K562 (cell line): ENCODE results near the gene IL17RC. TPM values are rescaled to one million over a fixed set of nuclear protein-coding genes. Genes with fewer than 3 reads are reported as not detected.
A peak's percentile ranks its signal among the peaks of the same experiment; 100 is the strongest.

ENCODE experiments used
- ATAC-seq: fragments of 200-7000 bp; cut with Tn5 transposase; 3 replicates; pipeline ENCODE4 v1.9.1; 2020; ENCODE audit warnings: moderate library complexity
- BruUV-seq: library from RNA; stranded (reverse); fragments of 400-500 nt; replicated peaks from 2 replicates; lab custom pipeline; 2021; lab: Mats Ljungman, UMichigan
- CTCF ChIA-PET: fragments of 300-600 bp; formaldehyde crosslinking; extraction: SDS; loops from one replicate; lab custom pipeline; 2021; ENCODE audit warnings: low intra/inter-chr PET ratio; lab: Yijun Ruan, JAX
- POLR2A ChIA-PET: fragments of 300-600, 350-650 bp; sonication (Branson Sonifier 250); formaldehyde crosslinking; extraction: SDS; loops from one replicate; lab custom pipeline; 2021; ENCODE audit warnings: antibody characterized with exemption, inconsistent platforms; lab: Yijun Ruan, JAX
- DNase-seq, 4 experiments: peaks; one replicate each; pipeline versions ENCODE4 v3.0.0 to v3.0.0-alpha.2; 2011 to 2018; ENCODE audit warnings: low spot score in 3 of 4, mixed read lengths in 3 of 4; ENCODE audit errors: extremely low read depth in 1 of 4
- FAIRE-seq: peaks from 2 replicates; lab custom pipeline; 2011; peaks lifted over from hg19 to GRCh38; lab: Jason Lieb, UNC
- H2AFZ ChIP-seq: 2 replicates; pipeline ENCODE4 v1.6.0; 2011; ENCODE audit warnings: low read depth, low read length, control low read depth, inconsistent platforms
- H3K27ac ChIP-seq: fragments of 200-600 bp; 3 replicates; pipeline ENCODE4 v1.8.0; 2011; ENCODE audit warnings: low read depth, mild to moderate bottlenecking, control low read depth, inconsistent platforms, low read length, moderate library complexity, mixed read lengths; ENCODE audit errors: extremely low read depth
- H3K27me3 ChIP-seq, 2 experiments: fragments of 300-600 bp in 1 of 2; 2 replicates in 1 of 2; 3 replicates in 1 of 2; pipeline versions ENCODE4 v1.6.0 to v1.8.0; 2011; ENCODE audit warnings: inconsistent platforms in 2 of 2, low read length in 2 of 2, mild to moderate bottlenecking in 1 of 2, mixed read lengths in 1 of 2, moderate library complexity in 1 of 2; ENCODE audit not compliant: control insufficient read depth in 2 of 2, insufficient read depth in 2 of 2
- H3K36me3 ChIP-seq: fragments of 300-600 bp; 3 replicates; pipeline ENCODE4 v1.8.0; 2011; ENCODE audit warnings: mild to moderate bottlenecking, low read length, inconsistent platforms; ENCODE audit not compliant: control insufficient read depth, insufficient read depth
- H3K4me1 ChIP-seq, 2 experiments: fragments of 200-600 bp in 1 of 2; replicated peaks in 1 of 2; 2 replicates in 1 of 2; 3 replicates in 1 of 2; pipeline versions ENCODE4 v1.5.1 to v1.8.0; 2011; ENCODE audit warnings: inconsistent platforms in 2 of 2, low read length in 2 of 2, mild to moderate bottlenecking in 1 of 2, mixed read lengths in 1 of 2, moderate library complexity in 1 of 2; ENCODE audit not compliant: control insufficient read depth in 2 of 2, insufficient read depth in 2 of 2
- H3K4me2 ChIP-seq: 2 replicates; pipeline ENCODE4 v1.6.1; 2011; ENCODE audit warnings: low read length, control low read depth, inconsistent platforms, mixed read lengths; ENCODE audit not compliant: insufficient read depth
- H3K4me3 ChIP-seq: fragments of 200-600 bp; sonication (generic), shearing (Covaris generic); 2 replicates; pipeline ENCODE4 v1.5.1; 2016; ENCODE audit warnings: control low read depth, inconsistent platforms
- H3K79me2 ChIP-seq: fragments of 200-600 bp; 3 replicates; pipeline ENCODE4 v1.8.0; 2011; ENCODE audit warnings: low read length, inconsistent platforms; ENCODE audit not compliant: control insufficient read depth, insufficient read depth
- H3K9ac ChIP-seq, 2 experiments: 2 replicates each; pipeline versions ENCODE4 v1.6.0 to v1.6.1; 2011; ENCODE audit warnings: low read depth in 2 of 2, low read length in 2 of 2, control low read depth in 1 of 2, inconsistent platforms in 1 of 2, mild to moderate bottlenecking in 1 of 2, mixed read lengths in 1 of 2; ENCODE audit not compliant: insufficient read depth in 1 of 2
- H3K9me1 ChIP-seq: one replicate; pipeline ENCODE4 v1.6.0; 2011; ENCODE audit warnings: inconsistent platforms, mild to moderate bottlenecking, low read length, moderate library complexity; ENCODE audit not compliant: control insufficient read depth, insufficient read depth
- H3K9me3 ChIP-seq: replicated peaks from 2 replicates; pipeline ENCODE4 v1.5.1; 2011; ENCODE audit warnings: low read depth, low read length, inconsistent platforms; ENCODE audit not compliant: control insufficient read depth, insufficient read depth
- H4K20me1 ChIP-seq: replicated peaks from 2 replicates; pipeline ENCODE4 v1.6.1; 2011; ENCODE audit warnings: low read length, inconsistent platforms, mixed read lengths; ENCODE audit not compliant: control insufficient read depth, insufficient read depth
- ATF4 ChIP-seq: fragments of 450-650 bp; formaldehyde crosslinking; IDR thresholded peaks from 2 replicates; pipeline ENCODE4 v1.4.0; 2022; ENCODE audit warnings: mild to moderate bottlenecking, moderate library complexity
- CUX1 ChIP-seq: fragments of 200-800 bp; sonication (Bioruptor generic); IDR thresholded peaks from 2 replicates; pipeline ENCODE4 v1.6.1; 2016; ENCODE audit warnings: missing genetic modification characterization, missing compliant biosample characterization
- MNT ChIP-seq, 2 experiments: fragments of 450-650 bp; conservative IDR thresholded peaks; 2 replicates each; pipeline ENCODE4 v1.6.1; 2017; ENCODE audit warnings: mild to moderate bottlenecking in 2 of 2, moderate library complexity in 2 of 2
- NFRKB ChIP-seq: fragments of 450-650 bp; IDR thresholded peaks from 2 replicates; pipeline ENCODE4 v1.6.1; 2016; ENCODE audit warnings: low read depth
- NR2C2 ChIP-seq, 2 experiments: fragments of 200-800 bp in 1 of 2; sonication (Bioruptor generic) in 1 of 2; sonication (generic) in 1 of 2; formaldehyde crosslinking in 1 of 2; IDR thresholded peaks; 2 replicates each; pipeline versions ENCODE4 v1.6.1 to v1.8.0; 2016 to 2022; ENCODE audit warnings: mild to moderate bottlenecking in 1 of 2, missing compliant biosample characterization in 1 of 2, missing genetic modification characterization in 1 of 2, missing genetic modification reagents in 1 of 2
- POLR2H ChIP-seq: IDR thresholded peaks from 2 replicates; pipeline ENCODE4 v1.6.1; 2016; ENCODE audit warnings: missing genetic modification characterization, low read depth, mild to moderate bottlenecking, control low read depth, missing compliant biosample characterization, moderate library complexity
- ZNF354B ChIP-seq: fragments of 250-450 bp; sonication (Bioruptor Pico); IDR thresholded peaks from 2 replicates; pipeline ENCODE4 v1.4.0; 2020
- WGBS: fragments of 100-300 bp; shearing (Covaris generic); methylation state at CpG from one replicate; pipeline ENCODE4 v1.1.6; 2016; ENCODE audit warnings: low coverage, mixed read lengths; ENCODE audit not compliant: insufficient coverage; ENCODE audit errors: missing lambda C conversion rate; 5-methylcytosine and 5-hydroxymethylcytosine counted together
- in situ Hi-C: fragments of 300-500 bp; cut with MboI; formaldehyde crosslinking; loops from 4 replicates; pipeline ENCODE4 v1.15.0; 2018; ENCODE audit warnings: inconsistent platforms, mixed read lengths
- intact Hi-C: fragments of 100-400 bp; cut with micrococcal nuclease; formaldehyde crosslinking; loops from 2 replicates; pipeline ENCODE4 v1.14.2; 2022
- polyA plus RNA-seq, 8 experiments: library from polyadenylated mRNA; depleted of rRNA in 4 of 8; stranded (reverse) in 5 of 8; unstranded in 3 of 8; fragments of >200 nt; fragmentation: Nextera tagmentation in 2 of 8; fragmentation: Illumina TruSeq in 1 of 8; extraction: Ambion mirVana in 2 of 8; extraction: Trizol in 1 of 8; gene quantifications; 2 replicates each; pipeline versions ENCODE4 v1.2.1 to v1.2.3, GENCODE V29; 2011 to 2014; ENCODE audit warnings: inconsistent platforms in 1 of 8, missing spikeins in 1 of 8
- total RNA-seq, 7 experiments: library from RNA; depleted of rRNA in 6 of 7; stranded (reverse); fragments of >200 nt in 6 of 7; fragmentation: Illumina TruSeq in 2 of 7; extraction: Trizol in 2 of 7; gene quantifications; 2 replicates each; pipeline versions ENCODE4 v1.2.1 to v1.2.3, GENCODE V29; 2011 to 2021; ENCODE audit warnings: low replicate concordance in 1 of 7

The IL17RC gene
- total and polyA plus RNA-seq, 9 of the 15 experiments (the other 6 are each of a cell fraction or from before 2014, with no cell fraction given), result 0.15 to 11.4 (median 7.1) TPM; not detected in 1

GRCh38 chr3:9932843-9933560 is 16.1 kb downstream of the IL17RC start (continued):
- TF ChIP-seq CUX1 (CRISPR knock-in tag), result no peak

GRCh38 chr3:9933561-9934234 is 16.8 kb downstream of the IL17RC start, which contains the start of gene CRELD1:
TSS of gene CRELD1 (plus strand) at chr3:9933834. CDS start at chr3:9934439, 605 bp downstream.
- Histone ChIP-seq H3K4me1 (peaks cover 11 to 39% of the 10 kb centered on the region in 2 experiments; a peak in 4 of 5 replicates), H4K20me1 (no peaks in the 10 kb centered on the region), H3K4me3 (peak within 1 kb of the TSS; percentile 57), H3K27ac (peak within 1 kb of the TSS; percentile 88), H3K9me3 (no peaks in the 10 kb centered on the region), H3K9ac (peak within 1 kb of the TSS; percentile 76 to 99), H3K79me2 (peaks cover 20% of the 10 kb centered on the region), H2AFZ (peak within 1 kb of the TSS; percentile 89), H3K36me3 (peaks cover 29% of the 10 kb centered on the region), H3K4me2 (peak within 1 kb of the TSS; percentile 81), H3K27me3 (no peaks in the 10 kb centered on the region), H3K9me1 (no peaks in the 10 kb centered on the region)
- intact Hi-C loops (loop anchor here (2.0 to 10.0 kb wide), 6 partner anchors 43 to 291 kb away; partner anchors contain the start of gene VHL), in situ Hi-C loops (no loop called here)
- CTCF ChIA-PET, result interaction anchor here (0.5 to 1.3 kb wide), 6 partner anchors 82 to 574 kb away, joined by 3 to 5 read pairs (median 4); partner anchors contain the start of gene IRAK2
- BruUV-seq, result no TSS peak
- FAIRE-seq, result peak; percentile 93
- peak; percentile 93 for ATAC-seq
- POLR2A ChIA-PET, result interaction anchor here (0.5 to 3.4 kb wide), 21 partner anchors 10 to 385 kb away, joined by 3 to 15 read pairs (median 4); partner anchors contain the start of genes BRPF1, EMC3, IL17RC and IL17RE
- peak; percentile 97 to 99 (median 98) for DNase-seq
- WGBS, result under 1% methylated on average over 41 of the region's 50 CpGs
- peak; percentile 27; the same call in 1 of the 2 replicates for TF ChIP-seq NFRKB
- TF ChIP-seq MNT (conservative IDR thresholded peaks at IDR 0.05), result peak; percentile 98 to 99
- peak; percentile 84 for TF ChIP-seq POLR2H
- TF ChIP-seq ZNF354B (CRISPR knock-in tag), result no peak
- TF ChIP-seq NR2C2 (CRISPR knock-in tag; IDR thresholded peaks at IDR 0.05), result peak; percentile 69
- no peak for TF ChIP-seq NR2C2 (tag; IDR thresholded peaks at IDR 0.05)
- 0 out of 2 replicates have a peak, but pooled peaks have one; percentile 51 for TF ChIP-seq ATF4 (CRISPR knock-in tag)
